Stimulated activated effector memory CD8-positive, alpha-beta T cell treated with anti-CD3 and anti-CD28 coated beads, Interleukin-12 subunit alpha, Interleukin-12 subunit beta, amount 100 ng/mL, for 72 hours (primary cell): ENCODE results near the gene RAB35.
"Not testable (repeated sequence)": the region's sequence is repeated elsewhere in the genome, so short reads cannot be mapped to it uniquely, and the experiment has no call there.

Source experiments
- ATAC-seq: fragments of 150-1000 bp; cut with Tn5 transposase; 2 replicates; pipeline ENCODE4 v1.10.0; 2021
- DNase-seq, 2 donors: peaks; one replicate each; pipeline ENCODE4 v3.0.0; 2021 to 2022; ENCODE audit warnings: low spot score in 2 of 2
- H3K27ac Mint-ChIP-seq: one replicate; pipeline ENCODE4 v1.8.0; 2022; ENCODE audit warnings: mild to moderate bottlenecking, mixed read lengths
- H3K36me3 Mint-ChIP-seq: one replicate; pipeline ENCODE4 v1.8.0; 2022; ENCODE audit warnings: mild to moderate bottlenecking, mixed read lengths
- H3K4me1 Mint-ChIP-seq: one replicate; pipeline ENCODE4 v1.8.0; 2022; ENCODE audit warnings: mixed read lengths
- H3K4me3 Mint-ChIP-seq: one replicate; pipeline ENCODE4 v1.8.0; 2022; ENCODE audit warnings: mild to moderate bottlenecking, mixed read lengths
- H3K9me3 Mint-ChIP-seq: one replicate; pipeline ENCODE4 v1.8.0; 2022; ENCODE audit warnings: mixed read lengths

RAB35 gene

GRCh38 chr12:120047072-120047471 lies 69.5 kb downstream of the RAB35 start:
- peak overlapping the region; percentile 88 for H3K27ac Mint-ChIP-seq
- ATAC-seq: no peak
- H3K4me3 Mint-ChIP-seq: no peak overlapping the region
- peaks cover 9% of the 10 kb centered on the region for H3K36me3 Mint-ChIP-seq
- H3K4me1 Mint-ChIP-seq: peaks cover 41% of the 10 kb centered on the region
- no peaks in the 10 kb centered on the region for H3K9me3 Mint-ChIP-seq
- DNase-seq: no peak

GRCh38 chr12:120045367-120045766 lies 71.2 kb downstream of the RAB35 start:
- not testable (repeated sequence) for H3K4me3 Mint-ChIP-seq, H3K9me3 Mint-ChIP-seq, H3K27ac Mint-ChIP-seq, ATAC-seq, DNase-seq
- Mint-ChIP-seq H3K4me1 (peaks cover 44% of the 10 kb centered on the region), H3K36me3 (peaks cover 22% of the 10 kb centered on the region)
